ENCODE results near the gene ACAP2. TPM values are rescaled to one million over a fixed set of nuclear protein-coding genes. Genes with fewer than 3 reads are reported as not detected.

The ACAP2 gene
- polyA plus RNA-seq, 1 donor from 2014 or later: 88.7 TPM

DNA sequence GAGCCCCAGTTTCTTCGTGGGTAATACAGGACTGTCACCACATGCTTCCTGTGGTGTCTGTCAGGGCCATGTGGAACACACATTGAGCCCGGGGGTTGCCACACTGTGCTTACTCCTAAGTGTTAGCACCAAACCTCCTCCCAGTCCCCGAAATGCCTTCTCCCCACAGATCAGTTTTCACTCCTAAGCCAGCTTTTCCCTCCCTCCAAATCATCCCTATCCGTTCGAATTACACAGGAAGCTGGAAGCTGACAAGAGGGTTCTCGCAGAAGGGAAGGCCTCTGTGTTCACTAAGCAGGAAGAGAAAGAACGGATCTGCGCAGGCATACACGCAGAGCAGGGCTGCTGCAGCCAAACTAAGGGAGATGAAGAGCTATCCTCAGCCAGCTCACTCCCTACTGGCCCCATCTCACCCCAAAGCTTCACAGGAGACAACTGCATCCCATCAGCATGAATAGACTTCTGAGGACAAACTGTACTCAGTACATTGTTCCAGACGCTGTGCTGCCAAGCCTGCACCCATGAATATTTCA, 204.2 kb downstream of the ACAP2 start:
- Histone ChIP-seq H3K27me3 (ENCODE audit: insufficient read depth, low read depth, low read length) (no peaks in the 10 kb centered on the region), H3K9me2 (ENCODE audit: insufficient read depth, low read length) (no peaks in the 10 kb centered on the region), H3K79me2 (replicated peaks; ENCODE audit: insufficient read depth, low read length) (no peaks in the 10 kb centered on the region), H3F3A (ENCODE audit: insufficient read depth, low read length, poor library complexity, severe bottlenecking) (no peaks in the 10 kb centered on the region), H3K9me3 (ENCODE audit: low read length) (no peaks in the 10 kb centered on the region), H3K27ac (ENCODE audit: low read length) (no peak overlapping the region), H3K4me2 (ENCODE audit: low read length) (no peak overlapping the region), H3K4me3 (ENCODE audit: low read length) (no peak overlapping the region), H3K36me3 (ENCODE audit: insufficient read depth, low read length) (no peaks in the 10 kb centered on the region), H3K9ac (ENCODE audit: low read length) (no peak overlapping the region), H2AFZ (ENCODE audit: low read depth, low read length) (no peak overlapping the region), H4K20me1 (ENCODE audit: insufficient read depth) (no peaks in the 10 kb centered on the region)
- no peak for TF ChIP-seq MXI1 (conservative IDR thresholded peaks at IDR 0.05; ENCODE audit: poor library complexity, severe bottlenecking)
- no peak for TF ChIP-seq SMC3 (conservative IDR thresholded peaks at IDR 0.05; ENCODE audit: poor library complexity)
- TF ChIP-seq EP300 (conservative IDR thresholded peaks at IDR 0.05; ENCODE audit: poor library complexity, severe bottlenecking): no peak
- no peak for TF ChIP-seq CTCF (IDR thresholded peaks at IDR 0.05; ENCODE audit: poor library complexity, severe bottlenecking)
- no peak for TF ChIP-seq TAF1 (IDR thresholded peaks at IDR 0.05; ENCODE audit: low read depth)
- TF ChIP-seq RAD21 (conservative IDR thresholded peaks at IDR 0.05): no peak
- no peak for TF ChIP-seq REST (IDR thresholded peaks at IDR 0.05; ENCODE audit: borderline replicate concordance)
- no peak for TF ChIP-seq POLR2AphosphoS5 (IDR thresholded peaks at IDR 0.05)
- TF ChIP-seq EZH2 (IDR thresholded peaks at IDR 0.05; ENCODE audit: borderline replicate concordance, insufficient read depth, low read length, poor library complexity, severe bottlenecking): no peak

GRCh38 chr3:195238081-195238571, 204.7 kb downstream of the ACAP2 start:
- Histone ChIP-seq H3F3A (ENCODE audit: insufficient read depth, low read length, poor library complexity, severe bottlenecking) (no peaks in the 10 kb centered on the region), H2AFZ (ENCODE audit: low read depth, low read length) (no peak overlapping the region), H3K9me2 (ENCODE audit: insufficient read depth, low read length) (no peaks in the 10 kb centered on the region), H3K4me2 (ENCODE audit: low read length) (no peak overlapping the region), H3K4me3 (ENCODE audit: low read length) (no peak overlapping the region), H3K27me3 (ENCODE audit: insufficient read depth, low read depth, low read length) (no peaks in the 10 kb centered on the region), H3K36me3 (ENCODE audit: insufficient read depth, low read length) (no peaks in the 10 kb centered on the region), H3K9ac (ENCODE audit: low read length) (no peak overlapping the region), H3K9me3 (ENCODE audit: low read length) (no peaks in the 10 kb centered on the region), H4K20me1 (ENCODE audit: insufficient read depth) (no peaks in the 10 kb centered on the region), H3K27ac (ENCODE audit: low read length) (no peak overlapping the region), H3K79me2 (replicated peaks; ENCODE audit: insufficient read depth, low read length) (no peaks in the 10 kb centered on the region)
- no peak for TF ChIP-seq CTCF (IDR thresholded peaks at IDR 0.05; ENCODE audit: poor library complexity, severe bottlenecking)
- TF ChIP-seq TAF1 (IDR thresholded peaks at IDR 0.05; ENCODE audit: low read depth): no peak
- no peak for TF ChIP-seq EP300 (conservative IDR thresholded peaks at IDR 0.05; ENCODE audit: poor library complexity, severe bottlenecking)
- no peak for TF ChIP-seq POLR2AphosphoS5 (IDR thresholded peaks at IDR 0.05)
- TF ChIP-seq EZH2 (IDR thresholded peaks at IDR 0.05; ENCODE audit: borderline replicate concordance, insufficient read depth, low read length, poor library complexity, severe bottlenecking): no peak
- no peak for TF ChIP-seq MXI1 (conservative IDR thresholded peaks at IDR 0.05; ENCODE audit: poor library complexity, severe bottlenecking)
- no peak for TF ChIP-seq REST (IDR thresholded peaks at IDR 0.05; ENCODE audit: borderline replicate concordance)
- TF ChIP-seq SMC3 (conservative IDR thresholded peaks at IDR 0.05; ENCODE audit: poor library complexity): no peak
- TF ChIP-seq RAD21 (conservative IDR thresholded peaks at IDR 0.05): no peak
